SK-N-MC (cell line): ENCODE measurements around the gene ITGBL1.

Experiments
- EZH2 ChIP-seq: fragments of 200-600 bp; sonication (generic); IDR thresholded peaks from one replicate; pipeline ENCODE4 v1.6.1; 2017; ENCODE audit warnings: antibody characterized with exemption
- POLR2AphosphoS5 ChIP-seq: IDR thresholded peaks from 2 replicates; pipeline ENCODE4 v1.6.1; 2012; ENCODE audit warnings: mild to moderate bottlenecking, low read depth, low read length, borderline replicate concordance

GRCh38 chr13:101433895-101434294 is 18.6 kb upstream of the ITGBL1 start:
- TF ChIP-seq POLR2AphosphoS5 (no peak), EZH2 (no peak)
